Muscle of arm (tissue), 12 donors: Measurements from ENCODE around the gene ADAM21. TPM values are rescaled to one million over a fixed set of nuclear protein-coding genes. Genes with fewer than 3 reads are reported as not detected.
"Not testable (repeated sequence)": the region's sequence is repeated elsewhere in the genome, so short reads cannot be mapped to it uniquely, and the experiment has no call there.

Source experiments
- DNase-seq: peaks from one replicate; pipeline ENCODE4 v3.0.0-alpha.2; 2013
- polyA plus RNA-seq, 12 donors: library from polyadenylated mRNA; unstranded; fragments of 120-200 nt; gene quantifications; one replicate each; pipeline ENCODE4 v1.2.1, GENCODE V29; 2013; ENCODE audit not compliant: insufficient read length in 12 of 12

Gene ADAM21
- polyA plus RNA-seq, 12 donors, result 0.15 to 0.55 (median 0.40) TPM; not detected in 2

DNA sequence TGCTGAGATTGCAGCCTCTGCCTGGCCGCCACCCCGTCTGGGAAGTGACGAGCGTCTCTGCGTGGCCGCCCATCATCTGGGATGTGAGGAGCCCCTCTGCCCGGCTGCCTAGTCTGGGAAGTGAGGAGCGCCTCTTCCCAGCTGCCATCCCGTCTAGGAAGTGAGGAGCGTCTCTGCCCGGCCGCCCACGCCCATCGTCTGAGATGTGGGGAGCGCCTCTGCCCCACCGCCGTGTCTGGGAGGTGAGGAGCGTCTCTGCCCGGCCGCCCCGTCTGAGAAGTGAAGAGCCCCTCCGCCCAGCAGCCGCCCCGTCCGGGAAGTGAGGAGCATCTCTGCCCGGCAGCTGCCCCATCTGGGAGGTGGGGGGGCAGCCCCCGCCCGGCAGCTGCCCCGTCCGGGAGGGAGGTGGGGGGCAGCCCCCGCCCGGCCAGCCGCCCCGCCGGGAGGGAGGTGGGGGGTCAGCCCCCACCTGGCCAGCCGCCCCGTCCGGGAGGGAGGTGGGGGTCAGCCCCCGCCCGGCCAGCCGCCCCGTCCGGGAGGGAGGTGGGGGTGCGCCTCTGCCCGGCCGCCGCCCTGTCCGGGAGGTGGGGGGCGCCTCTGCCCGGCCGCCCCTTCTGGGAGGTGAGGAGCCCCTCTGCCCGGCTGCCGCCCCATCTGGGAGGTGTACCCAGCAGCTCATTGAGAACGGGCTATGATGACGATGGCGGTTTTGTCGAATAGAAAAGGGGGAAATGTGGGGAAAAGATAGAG is 25.6 kb downstream of the ADAM21 start:
- not testable (repeated sequence) for DNase-seq

DNA sequence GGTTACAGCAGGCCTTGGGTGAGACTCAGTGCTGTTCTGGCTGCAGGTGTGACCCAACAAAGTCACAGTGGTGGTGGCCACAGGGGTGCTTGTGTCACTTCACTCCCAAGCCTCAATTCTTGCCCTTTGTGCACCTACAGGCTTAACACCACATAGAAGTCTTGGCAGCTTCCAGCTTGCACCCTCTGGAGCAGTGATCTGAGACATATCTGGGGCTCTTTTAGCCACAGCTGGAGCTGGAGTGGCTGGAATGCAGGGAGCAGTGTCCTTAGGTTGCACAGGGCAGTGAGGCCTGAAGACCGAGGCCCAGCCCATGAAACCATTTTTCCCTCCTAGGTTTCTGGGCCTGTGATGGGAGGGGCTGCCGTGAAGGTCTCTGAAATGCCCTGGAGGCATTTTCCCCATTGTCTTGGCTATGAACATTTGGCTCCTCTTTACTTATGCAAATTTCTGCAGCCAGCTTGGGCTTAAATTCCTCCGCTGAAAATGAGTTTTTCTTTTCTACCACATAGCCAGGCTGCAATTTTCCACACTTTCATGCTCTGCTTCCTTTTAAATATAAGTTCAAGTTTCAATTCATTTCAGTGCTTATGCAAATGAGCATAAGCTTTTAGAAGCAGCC is 37.7 kb downstream of the ADAM21 start:
- no peak for DNase-seq

DNA sequence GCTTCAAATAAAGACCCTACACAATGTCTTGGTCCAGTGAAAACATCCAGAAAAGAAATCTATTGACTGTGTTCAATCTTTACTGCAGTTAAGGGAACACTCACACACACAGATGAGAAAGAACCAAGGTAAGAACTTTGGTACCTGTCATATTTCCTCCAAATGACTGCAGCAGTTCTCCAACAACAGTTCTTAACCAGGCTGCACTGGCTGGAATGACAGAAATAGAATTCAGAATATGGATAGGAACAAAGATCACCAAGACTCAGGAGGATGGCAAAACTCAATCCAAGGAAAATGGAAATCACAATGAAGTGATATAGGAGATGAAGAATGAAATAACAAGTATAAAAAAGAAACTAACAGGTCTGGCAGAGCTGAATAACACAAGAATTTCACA is 46.2 kb downstream of the ADAM21 start:
- DNase-seq, result no peak

Other genes starting within 250 kb of the ADAM21 start
- gene COX16, start 92.5 kb upstream of the ADAM21 start, polyA plus RNA-seq, result 10 to 100 TPM in 11 of 12 donors, not detected in 1; 30.2 to 70.4 (median 57.2) TPM
- 10 to 100 TPM in 11 of 12 donors, not detected in 1; 24.1 to 39.1 (median 29.1) TPM for gene SYNJ2BP, start 35.1 kb upstream of the ADAM21 start, polyA plus RNA-seq
- gene ADAM20, start 82.8 kb downstream of the ADAM21 start, polyA plus RNA-seq, result under 1 TPM in 7 of 12 donors, not detected in 5; 0.05 to 0.18 (median 0.11) TPM
- 10 to 100 TPM in 11 of 12 donors, not detected in 1; 17.9 to 37.7 (median 33.4) TPM for gene MED6, start 148.5 kb downstream of the ADAM21 start, polyA plus RNA-seq
- gene TTC9, start 189.7 kb downstream of the ADAM21 start, polyA plus RNA-seq, result 10 to 100 TPM in 1 of 12 donors, 1 to 10 TPM in 10, not detected in 1; 5.8 to 11.1 (median 7.7) TPM